RPMI8226 (cell line): Measurements from ENCODE around the gene PRKAR2B.

ENCODE experiments used
- DNase-seq: peaks from one replicate; pipeline ENCODE4 v3.0.0-alpha.2; 2015

PRKAR2B gene

DNA sequence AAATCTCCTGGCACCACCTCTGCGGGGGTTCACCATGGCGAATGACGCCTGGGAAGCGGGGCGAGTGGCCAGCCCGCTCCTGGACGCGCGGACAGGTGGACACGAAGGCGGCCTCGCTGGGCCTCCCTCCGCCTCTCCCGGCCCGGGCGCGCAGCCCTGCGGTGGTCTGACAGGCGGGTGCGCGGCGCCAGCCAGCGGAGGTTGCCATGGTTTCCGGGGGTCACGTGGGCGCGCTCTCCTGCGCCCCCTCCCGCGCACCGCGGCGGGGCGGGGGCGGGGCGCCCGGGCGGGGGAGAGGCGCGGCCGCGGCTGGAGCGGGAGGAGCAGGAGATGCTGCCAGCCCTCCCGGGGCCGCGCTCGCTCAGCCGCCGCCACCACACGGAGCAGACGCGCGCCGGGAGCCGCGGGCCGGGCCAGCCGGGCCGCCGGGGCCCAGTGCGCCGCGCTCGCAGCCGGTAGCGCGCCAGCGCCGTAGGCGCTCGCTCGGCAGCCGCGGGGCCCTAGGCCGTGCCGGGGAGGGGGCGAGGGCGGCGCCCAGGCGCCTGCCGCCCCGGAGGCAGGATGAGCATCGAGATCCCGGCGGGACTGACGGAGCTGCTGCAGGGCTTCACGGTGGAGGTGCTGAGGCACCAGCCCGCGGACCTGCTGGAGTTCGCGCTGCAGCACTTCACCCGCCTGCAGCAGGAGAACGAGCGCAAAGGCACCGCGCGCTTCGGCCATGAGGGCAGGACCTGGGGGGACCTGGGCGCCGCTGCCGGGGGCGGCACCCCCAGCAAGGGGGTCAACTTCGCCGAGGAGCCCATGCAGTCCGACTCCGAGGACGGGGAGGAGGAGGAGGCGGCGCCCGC, at the start of gene PRKAR2B:
Gene PRKAR2B, plus strand, starts transcription at position 359 of the 848 bp plus-strand sequence. Its CDS starts 203 bp downstream, at position 562.
- peak; percentile 85 for DNase-seq

DNA sequence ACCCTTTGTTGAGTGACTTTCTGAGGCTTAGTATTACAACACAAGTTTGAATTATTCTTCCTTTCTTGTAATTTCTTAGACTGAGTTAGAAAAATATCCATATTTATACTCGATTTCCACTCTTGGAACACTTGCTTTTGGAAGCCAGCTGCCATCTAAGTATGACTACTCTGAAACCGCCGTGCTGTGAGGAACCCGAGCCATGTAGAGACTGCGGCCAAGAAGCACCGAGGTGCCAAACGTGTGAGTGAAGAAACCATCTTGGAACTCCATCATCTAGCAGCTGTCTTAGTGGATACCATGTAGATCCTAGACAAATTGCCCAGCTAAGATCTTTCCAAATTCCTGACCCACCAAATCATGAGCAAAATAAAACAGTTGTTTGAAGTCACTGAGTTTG, 49.7 kb upstream of the PRKAR2B start:
- no peak for DNase-seq

DNA sequence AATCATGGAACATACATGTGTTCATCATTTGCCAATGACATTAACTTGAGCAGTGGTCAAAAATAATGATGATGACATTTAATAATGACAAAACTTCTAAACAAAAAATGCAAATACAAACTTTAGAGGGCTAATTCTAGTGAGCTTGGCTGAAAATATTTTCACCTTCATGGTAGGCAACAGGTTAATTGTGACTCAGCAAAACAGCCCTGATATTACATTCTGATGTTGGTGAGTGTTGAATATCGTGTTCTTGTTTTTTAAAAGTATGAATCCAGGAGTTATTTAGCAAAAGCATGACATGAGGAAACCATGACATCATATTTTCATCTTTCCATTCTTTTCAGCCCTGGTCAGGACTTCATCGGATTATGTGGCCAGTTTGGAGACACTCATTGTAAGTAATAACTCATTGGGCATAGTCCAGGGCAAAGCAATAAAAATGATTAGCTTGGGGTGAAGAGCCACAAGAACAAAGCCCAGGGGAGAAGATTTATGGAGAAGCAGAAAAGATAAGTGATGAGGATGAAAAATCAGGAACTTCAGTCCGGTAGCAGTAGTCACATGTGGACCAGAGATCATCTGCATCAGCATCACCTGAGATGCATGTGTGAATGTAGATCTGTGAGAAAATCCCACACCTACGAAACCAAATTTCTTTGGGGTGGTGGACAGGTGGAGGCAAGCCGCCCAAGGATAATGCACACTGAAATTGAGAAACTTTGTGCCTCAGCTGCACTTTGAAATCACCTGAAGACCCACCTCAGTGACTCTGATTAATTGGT, 46.8 kb upstream of the PRKAR2B start:
- DNase-seq: no peak

DNA sequence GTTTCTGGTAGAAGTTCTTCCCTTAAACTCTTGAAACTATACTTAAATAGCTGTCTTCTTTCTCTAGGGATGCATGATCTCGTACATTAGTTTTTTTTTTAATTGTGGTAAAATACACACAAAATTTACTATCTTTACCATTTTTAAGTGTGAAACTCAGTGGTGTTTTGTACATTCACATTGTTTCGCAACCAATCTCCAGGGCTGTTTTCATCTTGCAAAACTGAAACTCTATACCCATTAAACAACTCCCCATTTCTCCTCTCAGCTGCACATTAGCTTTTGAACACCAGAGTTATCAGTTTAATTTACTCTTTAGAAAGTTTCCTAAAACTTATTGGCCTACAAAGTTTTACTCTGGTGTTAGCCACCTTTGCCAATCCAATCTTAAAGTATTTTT, 45.5 kb upstream of the PRKAR2B start:
- DNase-seq: no peak

DNA sequence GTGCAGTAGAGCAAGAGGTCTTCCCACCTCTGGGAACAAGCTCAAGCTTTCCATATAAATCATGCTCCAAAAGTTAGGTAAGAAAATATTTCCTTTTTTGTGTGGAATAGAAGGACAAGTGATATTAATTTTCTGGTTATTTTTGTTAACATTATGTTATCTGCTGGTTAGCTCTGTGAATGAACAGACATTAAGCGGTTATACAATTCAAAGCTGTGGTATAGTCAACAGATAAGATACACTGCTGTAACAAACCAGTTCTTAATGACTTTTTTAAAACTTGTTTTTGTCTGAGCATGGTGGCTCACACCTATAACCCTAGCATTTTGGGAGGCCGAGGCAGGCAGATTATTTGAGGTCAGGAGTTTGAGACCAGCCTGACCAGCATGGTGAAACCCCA, 43.0 kb upstream of the PRKAR2B start:
- DNase-seq: no peak

DNA sequence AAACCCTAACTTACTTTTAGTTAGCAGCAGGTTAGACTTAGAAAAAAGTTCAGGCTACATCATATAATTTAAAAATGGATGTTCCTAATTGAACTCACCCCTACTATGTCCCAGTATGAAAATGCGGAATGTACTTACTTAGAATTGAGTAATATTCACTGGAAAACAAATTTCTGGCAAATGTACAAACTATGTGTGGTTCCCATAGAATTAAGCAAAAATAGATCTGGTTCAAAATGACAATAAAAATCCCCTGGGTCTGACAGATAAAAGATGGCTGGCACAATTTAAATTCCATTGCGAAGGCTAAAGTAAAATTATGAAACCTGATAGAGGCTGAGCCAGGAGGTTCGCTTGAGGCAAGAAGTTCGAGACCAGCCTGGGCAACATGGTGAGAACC, 42.4 kb upstream of the PRKAR2B start:
- no peak for DNase-seq

DNA sequence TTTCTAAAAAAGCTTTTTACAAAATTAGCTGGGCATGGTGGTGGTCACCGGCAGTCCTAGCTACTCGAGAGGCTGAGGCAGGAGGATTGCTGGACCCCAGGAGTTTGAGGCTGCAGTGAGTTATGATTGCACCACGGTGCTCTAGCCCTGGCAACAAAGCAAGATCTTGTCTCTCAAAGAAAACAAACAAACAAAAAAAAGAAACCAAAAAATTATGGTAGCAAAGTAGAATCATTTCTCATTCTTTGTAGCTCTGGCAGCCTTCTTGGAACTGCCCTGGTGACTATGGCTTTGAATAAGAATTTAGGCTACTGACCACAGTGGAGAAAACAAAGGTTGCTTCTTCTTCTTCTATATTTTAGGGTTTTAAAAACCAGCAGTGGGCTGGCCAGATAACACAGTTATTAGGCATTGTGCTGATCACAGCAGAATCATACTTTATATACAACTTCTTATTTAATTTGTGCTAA, 41.9 kb upstream of the PRKAR2B start:
- DNase-seq: no peak

DNA sequence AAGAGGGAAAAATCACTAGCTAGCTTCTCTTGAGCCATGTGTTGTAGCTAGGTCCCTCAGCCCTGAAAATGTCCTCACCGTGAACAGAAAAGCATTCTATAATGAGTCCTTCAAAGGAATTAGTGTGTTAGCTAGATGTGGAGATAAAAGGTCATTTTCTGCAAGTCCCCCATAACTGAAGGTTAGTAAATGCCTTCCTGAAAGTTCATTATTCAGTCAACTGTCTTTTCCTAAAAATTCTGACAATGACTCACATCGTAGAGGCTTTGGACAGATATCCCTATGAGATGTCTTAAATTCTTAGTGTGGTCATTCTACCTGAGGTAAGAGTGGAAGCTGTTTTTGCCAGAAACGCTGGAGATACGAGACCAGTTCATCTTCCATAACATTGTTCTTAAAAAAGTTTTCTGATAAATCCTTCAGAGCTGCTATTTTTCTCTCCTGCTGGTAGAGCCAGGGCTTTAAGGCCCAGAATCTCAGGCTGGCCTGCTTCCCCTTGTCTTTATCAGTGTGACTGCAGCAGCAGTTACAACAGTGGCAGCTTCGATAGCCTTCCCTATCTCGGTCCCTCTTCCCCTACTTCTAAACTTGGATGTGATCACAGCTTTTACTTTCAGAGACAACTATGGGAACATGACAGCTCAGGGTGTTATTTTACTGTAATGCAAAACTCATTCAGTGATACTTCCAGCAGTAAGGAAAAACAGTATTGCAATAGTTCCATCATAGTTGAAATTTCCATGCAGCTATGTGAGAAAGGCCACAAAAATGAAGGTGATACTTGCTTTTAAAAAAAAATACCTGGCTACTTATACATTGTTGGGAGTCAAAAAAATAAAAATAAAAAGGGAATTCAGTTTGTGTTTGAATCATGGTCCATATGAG, 37.3 kb upstream of the PRKAR2B start:
- no peak for DNase-seq

DNA sequence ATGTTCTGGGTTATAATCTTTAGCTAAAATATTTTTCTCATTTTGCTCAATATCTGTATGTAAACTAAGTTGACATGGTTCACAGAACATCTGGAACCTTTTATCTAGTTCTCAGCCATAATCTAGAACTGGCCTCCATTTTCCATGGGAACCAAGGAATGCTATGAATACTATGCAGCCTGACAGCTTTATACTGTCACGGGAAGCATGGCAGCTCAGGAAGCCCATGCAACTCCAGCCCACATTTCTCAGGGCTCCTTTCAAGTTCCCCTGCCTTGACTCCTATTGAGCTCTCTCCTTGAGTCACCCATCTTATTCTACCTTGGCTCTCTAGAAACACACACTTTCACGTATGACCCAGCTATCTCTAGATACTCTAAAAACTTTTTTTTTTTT, 36.6 kb upstream of the PRKAR2B start:
- DNase-seq: no peak

DNA sequence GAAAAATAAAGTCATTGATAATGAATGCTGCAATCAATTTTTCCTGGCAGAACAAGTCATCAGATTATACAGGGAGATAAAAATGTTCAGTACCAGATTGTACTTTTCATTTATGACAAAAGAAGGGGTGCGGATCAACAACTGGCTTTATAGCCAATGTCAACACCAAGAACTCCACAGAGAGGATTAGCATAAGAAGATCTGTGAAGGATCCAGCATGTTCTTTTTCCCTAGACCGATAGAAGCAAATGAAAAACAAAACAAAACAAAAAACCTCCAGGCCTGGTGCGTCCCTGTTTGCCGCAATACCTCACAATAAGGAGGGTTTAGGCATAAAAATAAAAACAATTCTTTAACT, 34.7 kb upstream of the PRKAR2B start:
- no peak for DNase-seq

DNA sequence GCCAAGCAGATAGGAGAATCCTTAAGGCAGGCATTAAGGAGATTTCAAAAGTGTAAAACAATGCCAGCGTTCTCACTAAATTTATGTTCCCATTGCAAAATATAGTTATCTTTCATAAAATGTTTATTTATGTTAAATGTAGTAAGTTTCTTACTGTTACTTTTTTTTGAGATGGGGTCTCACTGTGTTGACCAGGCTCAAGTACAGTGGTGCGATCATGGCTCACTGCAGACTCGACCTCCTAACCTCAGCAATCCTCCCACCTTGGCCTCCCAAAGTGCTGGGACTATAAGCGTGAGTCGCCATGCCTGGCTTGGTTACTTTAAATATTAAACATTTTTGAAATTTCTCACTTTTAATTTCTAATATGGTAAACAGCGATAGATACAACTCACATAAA, 31.8 kb upstream of the PRKAR2B start:
- no peak for DNase-seq

DNA sequence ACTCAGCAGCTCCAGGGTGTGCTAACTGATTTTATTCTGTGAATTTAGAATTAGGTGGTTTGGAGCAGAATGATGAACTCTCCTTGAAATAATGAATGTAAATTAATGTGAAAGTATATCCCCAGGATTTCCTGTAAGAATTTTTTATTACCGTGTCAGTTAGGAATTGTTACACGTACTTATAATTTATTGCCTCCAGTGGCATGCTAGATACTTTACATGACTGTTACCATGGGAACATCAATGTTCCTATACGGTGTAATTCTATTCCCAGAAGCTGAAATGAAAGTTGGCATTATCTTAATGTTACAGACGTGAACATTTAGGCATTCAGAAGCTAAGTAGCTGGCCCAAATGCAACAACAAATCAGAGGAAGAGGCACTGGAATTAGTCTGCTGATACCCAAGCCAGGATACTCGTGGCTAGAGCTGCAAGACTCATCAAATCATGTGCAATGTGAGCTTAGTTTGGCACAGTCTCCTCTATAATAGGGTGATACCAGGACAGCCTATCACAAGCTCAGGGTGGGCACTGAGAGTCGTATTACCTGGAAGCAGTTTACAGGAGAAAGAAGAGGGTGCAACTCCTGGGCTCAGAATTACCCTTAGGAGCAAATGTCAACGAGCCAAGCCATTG, 30.0 kb upstream of the PRKAR2B start:
- DNase-seq: no peak

DNA sequence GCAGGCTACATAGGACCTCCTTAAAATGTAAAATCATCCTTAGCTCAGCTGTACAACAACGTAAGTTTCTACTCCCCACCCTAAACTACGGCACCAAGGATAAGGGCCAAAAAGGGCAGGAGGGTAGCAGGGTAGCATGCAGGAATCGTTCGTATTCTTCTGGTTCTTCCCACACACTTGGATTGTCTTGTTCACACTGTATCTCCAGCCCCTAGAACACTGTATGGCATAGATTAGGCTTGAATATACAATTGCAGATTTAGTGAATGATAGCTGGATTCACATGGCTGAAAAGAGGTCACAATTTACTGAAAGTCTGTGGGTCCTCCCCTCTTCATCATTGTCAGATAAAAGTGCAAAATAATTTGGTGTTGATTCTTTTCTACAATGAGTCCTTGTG, 28.2 kb upstream of the PRKAR2B start:
- no peak for DNase-seq

DNA sequence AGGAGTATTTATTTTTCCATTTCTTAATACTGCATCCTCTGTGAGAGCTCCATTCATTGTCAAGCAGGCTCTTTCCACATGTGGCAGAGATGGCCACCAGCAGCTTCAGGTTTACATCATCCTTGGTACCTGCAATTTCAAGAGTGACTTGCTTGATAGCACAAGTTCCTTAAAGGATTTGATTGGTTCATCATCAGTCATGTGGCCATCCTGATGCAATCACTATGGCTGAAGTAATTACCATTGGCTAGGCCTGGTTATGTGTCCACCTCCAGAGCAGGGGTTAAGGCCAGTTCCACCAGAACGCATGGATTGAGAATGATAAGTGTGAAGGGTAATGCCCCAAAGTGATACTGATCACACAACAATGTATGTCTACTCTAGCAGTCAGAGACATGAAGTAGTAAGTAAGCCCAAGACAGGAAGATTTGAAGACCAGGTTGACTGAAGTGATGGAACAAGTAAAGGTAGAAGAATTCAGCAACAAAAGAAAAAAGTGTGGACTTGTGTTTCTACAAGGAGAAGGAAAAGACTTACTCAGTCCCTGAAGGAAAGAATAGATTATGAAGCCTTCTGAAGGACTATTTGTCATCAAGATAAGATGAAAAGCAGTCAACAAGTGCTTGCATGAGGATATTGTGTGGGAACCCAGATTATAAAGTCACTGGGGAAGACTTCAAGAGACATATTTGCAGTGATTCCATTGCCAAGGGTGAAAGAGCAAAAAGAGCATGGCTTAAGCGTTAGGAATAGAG, 26.4 kb upstream of the PRKAR2B start:
- DNase-seq: no peak

DNA sequence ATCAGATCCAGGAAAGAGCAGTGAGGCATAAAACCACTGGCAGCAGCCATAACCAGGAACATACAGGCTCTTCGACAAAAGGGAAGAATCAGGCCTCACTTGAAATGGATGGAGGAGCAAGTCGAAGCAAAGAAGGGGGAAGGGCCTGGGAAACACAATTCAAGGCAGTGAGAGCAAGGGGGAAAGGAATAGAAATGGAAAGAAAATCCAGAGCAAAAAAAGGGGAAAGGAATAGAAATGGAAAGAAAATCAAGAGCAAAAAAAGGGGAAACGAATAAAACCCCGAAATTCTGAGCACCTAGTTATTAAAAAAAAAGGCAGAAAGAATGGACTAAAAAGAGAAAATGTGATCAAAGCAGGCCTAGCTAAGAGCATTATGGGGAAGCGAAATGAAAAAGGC, 24.1 kb upstream of the PRKAR2B start:
- DNase-seq: no peak

DNA sequence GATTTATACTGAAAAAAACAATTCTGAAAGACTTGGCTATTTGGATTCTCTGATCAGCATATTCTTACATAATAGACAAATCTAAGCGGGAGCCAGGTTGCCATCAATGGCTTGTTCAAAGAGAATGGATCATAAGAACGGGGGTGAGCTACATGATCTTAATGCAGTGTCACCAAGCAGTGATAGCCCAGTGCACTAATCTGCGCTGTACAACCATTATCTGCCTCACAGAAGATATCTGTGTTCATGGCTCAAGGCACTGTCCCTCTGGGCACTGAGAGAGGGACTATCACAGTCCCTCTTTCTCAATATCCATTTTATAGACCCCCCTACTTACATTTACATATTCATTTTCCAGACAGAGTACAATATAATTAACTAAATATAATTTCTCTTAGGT, 22.9 kb upstream of the PRKAR2B start:
- DNase-seq: no peak

DNA sequence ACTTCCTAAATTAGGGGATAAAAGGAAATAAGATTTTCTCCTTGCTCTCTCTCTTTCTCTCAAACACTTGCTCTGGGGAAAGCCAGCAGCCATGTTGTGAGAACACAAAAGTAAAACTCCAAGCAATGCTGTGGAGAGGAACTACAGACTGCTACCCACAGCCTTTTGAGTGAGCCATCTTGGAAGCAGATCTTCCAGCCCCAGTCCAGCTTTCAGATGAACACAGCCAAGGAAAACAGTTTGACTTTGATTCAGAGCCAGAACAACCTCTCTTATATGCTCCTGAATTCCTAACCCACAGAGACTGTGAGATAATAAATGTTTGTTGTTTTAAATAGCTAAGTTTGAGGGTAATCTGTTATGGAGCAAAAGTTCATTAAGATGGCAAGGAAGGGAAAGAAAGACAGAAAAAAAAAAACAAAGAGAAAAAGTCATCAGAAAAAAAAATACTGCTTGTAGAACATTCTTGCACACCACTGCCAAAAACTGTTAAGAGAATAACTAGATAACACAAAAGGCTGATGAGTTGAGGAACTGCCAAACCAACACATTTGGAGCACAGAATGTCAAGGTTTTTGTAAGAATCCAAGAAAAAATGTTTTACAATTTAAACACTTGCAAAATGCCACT, 20.9 kb upstream of the PRKAR2B start:
- DNase-seq: no peak

DNA sequence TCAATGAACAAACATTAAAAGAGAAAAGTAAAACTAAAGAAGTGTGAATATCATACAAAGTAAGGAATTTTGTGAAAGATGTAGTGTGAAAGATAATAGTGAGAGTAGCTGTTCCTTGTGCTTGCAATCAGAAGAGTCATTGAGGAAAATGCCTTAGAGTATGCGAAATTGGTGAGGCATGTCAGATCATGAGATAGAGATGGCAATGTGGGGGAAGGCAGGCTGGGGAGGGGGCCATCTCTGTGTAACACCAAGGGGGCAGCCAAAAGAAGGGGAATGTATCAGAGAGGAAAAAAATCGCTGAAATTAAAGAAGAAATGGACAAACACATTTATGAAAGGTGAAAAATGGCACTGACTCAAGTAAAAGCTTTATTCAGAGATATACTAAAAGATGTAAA, 19.6 kb upstream of the PRKAR2B start:
- no peak for DNase-seq

DNA sequence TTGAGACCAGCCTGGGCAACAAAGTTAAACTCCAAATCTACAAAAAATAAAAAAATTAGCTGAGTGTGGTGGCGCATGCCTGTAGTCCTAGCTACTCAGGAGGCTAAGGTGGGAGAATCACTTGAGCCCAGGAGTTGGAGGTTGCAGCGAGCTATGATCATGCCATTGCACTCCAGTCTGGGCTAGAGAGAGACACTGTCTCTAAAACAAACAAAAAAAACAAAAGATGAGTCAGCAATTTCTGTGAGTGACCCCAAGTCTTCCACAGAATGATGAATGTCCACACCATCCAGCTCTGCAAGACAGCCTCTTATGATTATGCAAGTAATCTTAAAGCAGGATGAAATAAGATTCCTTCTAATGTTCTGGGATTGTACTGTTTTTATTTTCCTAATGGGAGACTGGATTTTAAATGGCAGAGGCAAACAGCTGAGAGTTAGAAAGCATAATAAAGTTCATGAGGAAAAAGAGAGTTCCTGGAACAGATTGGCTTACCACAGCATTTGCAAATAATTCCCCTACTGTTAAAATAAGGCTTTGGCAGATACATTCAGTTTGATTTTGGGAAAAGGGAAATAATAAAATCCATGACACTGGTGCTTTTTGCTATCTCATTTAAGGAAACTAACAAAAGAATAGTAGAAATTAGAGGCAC, 18.9 kb upstream of the PRKAR2B start:
- DNase-seq: no peak

DNA sequence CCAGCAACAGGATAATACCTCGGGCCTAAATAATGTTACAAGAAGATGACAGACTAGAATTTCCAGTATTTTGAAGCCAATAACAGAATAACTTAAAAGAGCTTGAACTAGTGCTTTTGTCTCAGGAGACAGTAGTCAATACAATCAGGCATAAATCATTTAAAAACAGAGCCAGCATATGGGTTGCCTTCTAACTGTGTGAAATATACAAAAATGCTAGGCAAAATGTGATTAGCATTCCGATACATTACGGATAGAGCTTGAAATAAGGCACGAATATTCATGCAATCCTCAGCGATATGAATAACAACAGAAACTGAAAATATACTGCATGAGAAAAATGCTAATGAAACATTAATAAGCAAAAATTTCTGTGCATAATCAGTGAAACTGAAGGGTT, 18.3 kb upstream of the PRKAR2B start:
- DNase-seq: no peak

DNA sequence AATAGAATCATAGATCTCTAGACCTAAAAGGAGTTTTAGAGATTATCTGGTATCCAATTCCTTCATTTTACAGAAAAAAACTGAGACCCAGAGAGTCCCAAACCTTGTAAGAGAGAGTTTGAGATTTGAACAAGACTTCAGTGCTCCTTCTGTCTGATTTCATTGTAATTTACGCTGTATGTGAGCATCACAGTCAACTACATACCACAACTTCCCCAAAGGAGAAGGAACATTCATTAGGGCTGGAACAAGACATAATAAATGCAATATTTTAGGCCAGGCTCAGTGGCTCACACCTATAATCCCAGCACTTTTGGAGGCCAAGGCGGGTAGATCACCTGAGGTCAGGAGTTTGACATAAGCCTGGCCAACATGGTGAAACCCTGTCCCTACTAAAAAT, 17.3 kb upstream of the PRKAR2B start:
- no peak for DNase-seq
